A172 (cell line): ENCODE measurements around the gene DNM3. TPM values are rescaled to one million over a fixed set of nuclear protein-coding genes. Genes with fewer than 3 reads are reported as not detected.
A peak's percentile ranks its signal among the peaks of the same experiment; 100 is the strongest.

Source experiments
- DNase-seq: peaks from one replicate; pipeline ENCODE4 v3.0.0-alpha.2; 2015; ENCODE audit warnings: low spot score
- total RNA-seq: library from RNA; depleted of rRNA; stranded (reverse); fragments of >200 nt; shearing (Covaris generic); gene quantifications from 2 replicates; pipeline ENCODE4 v1.2.3, GENCODE V29; 2014

Gene DNM3
- total RNA-seq, 1 experiment from 2014 or later, result 0.90 TPM

DNA sequence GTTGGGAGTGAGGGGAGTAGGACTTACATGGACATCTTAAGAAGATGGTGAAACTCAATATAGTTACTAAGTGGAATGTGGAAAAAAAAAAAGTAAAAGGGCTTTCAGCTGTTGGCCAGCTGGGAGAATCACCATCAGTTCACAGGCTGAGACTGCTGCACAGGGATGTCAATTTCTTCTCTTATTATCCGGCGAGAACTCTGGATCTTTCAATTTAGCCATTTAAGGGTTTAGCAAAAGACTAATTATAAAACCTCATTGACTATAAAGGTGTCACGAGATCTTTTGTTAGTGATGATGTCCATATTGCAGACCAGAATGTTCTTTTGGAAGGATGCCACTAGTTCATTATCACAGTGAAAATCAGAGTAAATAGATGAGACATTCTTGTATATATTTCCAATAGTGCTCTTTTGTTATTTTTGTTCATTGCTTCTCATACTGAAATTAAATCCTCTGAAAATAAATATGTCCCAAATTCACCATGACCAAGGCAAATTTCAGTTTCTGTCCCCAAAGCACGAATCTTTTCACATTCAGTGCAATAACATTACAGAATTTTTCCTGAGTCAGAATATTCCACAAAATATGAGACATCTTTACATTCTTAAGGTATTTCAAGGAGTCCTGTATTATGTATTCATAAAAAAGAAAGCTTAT is 266.1 kb downstream of the DNM3 start:
- no peak for DNase-seq

- DNase-seq, result peak; percentile 17
Observed at GRCh38 chr1:172108161-172108893, 267.0 kb downstream of the DNM3 start.

DNA sequence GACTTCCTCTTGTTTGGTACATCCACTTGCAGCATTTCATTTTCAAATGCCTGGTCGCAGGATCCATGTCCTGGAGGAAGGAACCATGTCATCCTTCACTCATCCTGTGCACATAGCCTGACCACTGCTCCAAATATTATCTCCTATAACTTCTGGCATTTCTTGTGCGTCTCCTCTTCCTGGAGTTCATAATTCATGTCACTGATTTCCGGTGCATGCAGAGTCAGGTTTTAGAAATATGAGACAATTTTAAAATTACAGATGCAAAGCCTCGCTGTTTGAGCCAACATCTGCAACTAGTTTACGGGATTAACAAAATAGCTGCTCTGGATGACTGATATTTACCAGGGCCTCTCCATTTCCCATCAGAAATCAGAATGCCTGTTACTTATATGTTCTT is 268.1 kb downstream of the DNM3 start:
- no peak for DNase-seq

- DNase-seq, result no peak
Observed at GRCh38 chr1:172112576-172112975, 271.3 kb downstream of the DNM3 start.

- DNase-seq, result no peak
Observed at GRCh38 chr1:172117800-172118199, 276.5 kb downstream of the DNM3 start.

- DNase-seq, result no peak
Observed at GRCh38 chr1:172118618-172119017, 277.3 kb downstream of the DNM3 start.

GRCh38 chr1:172119184-172119583 is 277.9 kb downstream of the DNM3 start:
- DNase-seq, result no peak

GRCh38 chr1:172120381-172120780 is 279.1 kb downstream of the DNM3 start:
- DNase-seq, result no peak

- no peak for DNase-seq
Observed at GRCh38 chr1:172121081-172121717, 279.9 kb downstream of the DNM3 start.

GRCh38 chr1:172122381-172122780 is 281.1 kb downstream of the DNM3 start:
- no peak for DNase-seq

DNA sequence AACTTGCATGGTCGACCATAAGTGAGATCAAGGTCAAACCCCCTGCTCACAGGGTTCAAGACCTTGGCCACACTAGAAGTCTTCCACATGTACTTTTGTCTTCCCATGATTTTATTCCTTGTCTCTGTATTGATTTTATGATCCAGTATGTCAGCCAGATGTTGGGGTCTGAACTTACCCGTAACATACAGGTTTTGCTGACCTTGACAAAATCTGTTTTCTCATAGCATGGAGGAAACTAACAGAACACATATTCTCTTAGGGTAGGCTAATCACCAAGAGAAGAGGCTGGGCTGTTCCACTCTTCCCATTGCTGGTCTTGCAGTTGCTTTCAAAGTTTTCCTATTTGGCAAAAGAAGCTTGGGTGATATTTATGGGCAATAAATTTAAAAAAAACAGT is 284.0 kb downstream of the DNM3 start:
- no peak for DNase-seq

- no peak for DNase-seq
Observed at GRCh38 chr1:172125812-172126430, 284.6 kb downstream of the DNM3 start.

DNA sequence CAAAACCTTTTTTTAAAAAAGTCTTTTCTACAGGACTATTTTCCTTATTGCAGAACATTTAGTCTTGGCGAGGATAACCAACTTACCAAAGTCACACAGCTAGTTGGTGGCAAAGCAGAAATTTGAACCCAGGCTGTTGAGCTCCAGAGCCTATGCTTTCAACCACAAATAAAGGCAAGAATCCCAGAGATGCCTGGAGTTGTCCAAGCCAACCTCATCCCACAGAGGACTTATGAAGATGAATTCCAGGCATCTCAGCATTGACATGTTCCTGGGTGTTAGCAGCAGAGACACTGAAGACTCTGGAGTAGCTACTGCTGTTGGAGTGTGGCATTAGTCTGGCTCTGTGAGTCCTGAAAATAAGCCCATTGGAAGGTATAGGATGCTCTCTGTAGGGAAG is 291.5 kb downstream of the DNM3 start:
- no peak for DNase-seq

DNA sequence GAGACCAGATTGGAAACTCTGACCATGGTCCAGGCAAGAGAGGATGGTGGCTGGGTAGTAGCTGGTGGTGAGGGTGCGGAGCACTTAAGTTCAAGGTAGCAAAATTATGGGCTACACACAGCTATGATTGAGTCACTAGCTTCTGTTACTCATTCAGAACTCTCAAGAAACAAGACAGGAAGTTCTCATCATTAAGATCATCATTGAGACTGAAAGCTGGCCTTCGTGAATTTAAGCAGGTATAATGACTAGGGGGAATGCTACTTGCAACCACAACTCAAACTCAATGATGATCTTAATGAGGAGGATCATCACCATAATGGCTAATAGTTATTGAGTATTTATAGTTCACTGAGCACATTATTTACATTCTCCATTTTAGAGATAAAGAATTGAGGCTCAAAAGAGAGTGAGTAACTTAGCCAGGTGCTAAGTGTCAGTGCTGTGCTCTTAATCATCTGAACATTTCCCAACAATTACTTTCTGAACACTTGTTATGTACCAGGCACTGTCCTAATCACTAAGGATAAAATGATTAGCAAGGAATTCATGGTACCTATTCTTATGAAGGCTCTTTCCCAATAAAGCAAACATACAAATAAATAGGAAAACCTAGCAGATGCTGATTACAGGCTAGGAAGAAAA is 292.9 kb downstream of the DNM3 start:
- no peak for DNase-seq

GRCh38 chr1:172135076-172135672 is 293.9 kb downstream of the DNM3 start:
- no peak for DNase-seq

GRCh38 chr1:172135978-172136610 is 294.8 kb downstream of the DNM3 start:
- DNase-seq, result peak; percentile 59

- DNase-seq, result no peak
Observed at GRCh38 chr1:172136925-172137324, 295.6 kb downstream of the DNM3 start.

- no peak for DNase-seq
Observed at GRCh38 chr1:172137703-172138454, 296.6 kb downstream of the DNM3 start.

DNA sequence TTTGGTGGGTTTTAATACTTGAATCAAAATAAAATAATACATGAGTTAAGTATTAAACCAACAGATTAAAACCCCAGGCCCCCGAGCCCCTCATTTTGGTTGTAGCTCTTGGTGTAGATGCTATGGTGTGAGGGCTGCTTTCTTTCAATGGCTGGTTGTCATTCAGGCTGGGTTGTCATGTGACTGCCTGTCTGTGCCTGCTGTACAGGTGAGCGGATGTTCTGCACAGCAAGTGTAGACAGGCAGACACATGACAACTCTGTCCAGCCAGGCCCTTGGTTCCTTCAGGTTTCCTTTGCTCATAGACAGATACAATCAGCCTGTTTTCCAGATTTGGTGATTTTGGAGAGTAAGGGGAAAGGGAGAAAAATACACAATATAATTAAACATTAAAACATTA is 297.3 kb downstream of the DNM3 start:
- DNase-seq, result no peak

DNA sequence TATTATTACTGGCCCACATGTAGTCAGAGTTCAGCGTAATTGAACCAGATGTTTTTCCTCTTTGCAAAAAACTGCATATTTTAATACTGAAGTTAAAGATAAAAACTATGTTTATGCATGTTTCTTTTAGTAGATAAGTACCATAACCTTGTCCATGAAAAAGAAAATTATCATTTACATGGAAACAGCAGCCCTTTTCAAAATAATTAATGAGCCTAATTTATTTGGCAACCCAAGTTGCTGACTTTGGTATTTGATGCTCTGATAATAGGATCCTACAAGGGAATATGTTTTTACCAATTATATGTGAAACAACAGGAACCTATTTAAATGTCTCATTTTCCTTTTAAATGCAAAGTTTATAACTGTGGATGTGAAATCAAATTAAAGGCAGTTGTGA is 297.9 kb downstream of the DNM3 start:
- DNase-seq, result no peak
